ES-I3 (cell line): ENCODE measurements around the gene COBL.

Source experiments
- H3K36me3 ChIP-seq: 2 replicates; pipeline ENCODE4 v1.6.1; 2013; ENCODE audit warnings: mild to moderate bottlenecking, low read length, control low read depth, moderate library complexity; ENCODE audit not compliant: insufficient read depth
- H3K4me1 ChIP-seq: 2 replicates; pipeline ENCODE4 v1.6.1; 2013; ENCODE audit warnings: mild to moderate bottlenecking, control low read depth, low read length; ENCODE audit not compliant: insufficient read depth
- H3K9ac ChIP-seq: 2 replicates; pipeline ENCODE4 v1.6.1; 2013; ENCODE audit warnings: low read depth, mild to moderate bottlenecking, low read length, moderate library complexity
- H3K9me3 ChIP-seq: 2 replicates; pipeline ENCODE4 v1.6.1; 2013; ENCODE audit warnings: mild to moderate bottlenecking, low read length, moderate library complexity; ENCODE audit not compliant: control insufficient read depth, insufficient read depth

COBL gene

DNA sequence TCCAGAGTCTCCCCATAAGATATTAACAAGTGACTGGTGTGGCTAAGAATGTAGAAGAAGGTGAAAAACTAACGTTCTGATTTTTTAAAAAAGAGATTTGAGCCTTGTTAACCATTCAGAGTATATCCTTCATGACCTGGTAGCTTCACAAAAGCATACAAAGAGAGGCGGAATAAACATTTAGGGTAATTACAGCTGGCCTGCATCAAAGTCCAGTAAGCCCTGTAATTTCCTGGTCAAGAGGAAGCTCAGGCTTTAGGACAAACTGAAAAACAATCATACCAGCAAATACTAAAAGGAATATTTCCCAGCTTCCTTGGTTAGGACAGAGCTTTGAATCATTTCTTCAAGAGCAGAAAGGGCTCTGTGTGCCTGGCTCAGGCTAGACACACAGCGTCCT, 165.2 kb downstream of the COBL start:
- Histone ChIP-seq H3K4me1 (peaks cover 9% of the 10 kb centered on the region), H3K9ac (no peak overlapping the region), H3K36me3 (peaks cover 4% of the 10 kb centered on the region), H3K9me3 (peaks cover 20% of the 10 kb centered on the region)

DNA sequence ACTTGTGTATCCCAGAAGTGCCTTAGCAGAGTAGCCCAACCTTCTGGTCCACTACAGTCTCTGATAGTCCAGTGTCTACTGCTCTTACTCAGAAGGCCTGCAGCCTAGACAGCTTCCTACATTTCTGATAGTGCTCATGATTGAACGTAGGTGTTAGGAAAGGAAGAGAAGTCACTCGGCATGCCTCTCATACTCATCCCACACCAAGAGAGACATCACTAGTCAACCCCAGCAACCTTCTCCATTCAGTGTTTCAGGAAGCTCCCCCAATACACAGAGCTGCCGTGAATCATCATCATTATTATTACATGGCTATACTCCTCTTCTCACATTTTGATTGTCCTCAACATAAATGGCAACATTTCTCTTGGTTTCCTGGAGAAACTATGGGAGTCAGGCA, 166.4 kb downstream of the COBL start:
- Histone ChIP-seq H3K9me3 (peaks cover 20% of the 10 kb centered on the region), H3K36me3 (peaks cover 11% of the 10 kb centered on the region), H3K4me1 (peaks cover 9% of the 10 kb centered on the region), H3K9ac (no peak overlapping the region)

DNA sequence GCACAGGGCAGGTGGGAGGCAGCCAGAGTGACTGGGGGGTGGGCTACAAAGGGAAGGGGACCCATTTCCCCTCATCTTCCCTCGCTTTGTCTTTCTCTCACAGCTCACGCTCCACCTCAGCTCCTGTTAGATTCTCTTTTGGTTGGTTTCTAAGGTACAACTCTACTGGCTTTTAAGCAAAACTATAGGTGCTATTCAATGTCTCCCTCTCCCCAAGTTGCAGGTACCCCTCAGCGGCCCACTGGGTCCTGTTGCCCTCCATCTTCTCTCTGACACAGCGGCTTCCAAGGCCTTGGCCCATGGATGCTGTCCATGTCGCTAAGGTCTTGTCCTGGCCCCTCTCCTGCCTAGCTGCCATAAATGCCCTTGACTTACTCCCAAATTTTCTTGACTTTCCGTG, 168.4 kb downstream of the COBL start:
- H3K4me1 ChIP-seq: peaks cover 9% of the 10 kb centered on the region
- H3K9ac ChIP-seq: no peak overlapping the region
- peaks cover 20% of the 10 kb centered on the region for H3K9me3 ChIP-seq
- H3K36me3 ChIP-seq: peaks cover 11% of the 10 kb centered on the region

DNA sequence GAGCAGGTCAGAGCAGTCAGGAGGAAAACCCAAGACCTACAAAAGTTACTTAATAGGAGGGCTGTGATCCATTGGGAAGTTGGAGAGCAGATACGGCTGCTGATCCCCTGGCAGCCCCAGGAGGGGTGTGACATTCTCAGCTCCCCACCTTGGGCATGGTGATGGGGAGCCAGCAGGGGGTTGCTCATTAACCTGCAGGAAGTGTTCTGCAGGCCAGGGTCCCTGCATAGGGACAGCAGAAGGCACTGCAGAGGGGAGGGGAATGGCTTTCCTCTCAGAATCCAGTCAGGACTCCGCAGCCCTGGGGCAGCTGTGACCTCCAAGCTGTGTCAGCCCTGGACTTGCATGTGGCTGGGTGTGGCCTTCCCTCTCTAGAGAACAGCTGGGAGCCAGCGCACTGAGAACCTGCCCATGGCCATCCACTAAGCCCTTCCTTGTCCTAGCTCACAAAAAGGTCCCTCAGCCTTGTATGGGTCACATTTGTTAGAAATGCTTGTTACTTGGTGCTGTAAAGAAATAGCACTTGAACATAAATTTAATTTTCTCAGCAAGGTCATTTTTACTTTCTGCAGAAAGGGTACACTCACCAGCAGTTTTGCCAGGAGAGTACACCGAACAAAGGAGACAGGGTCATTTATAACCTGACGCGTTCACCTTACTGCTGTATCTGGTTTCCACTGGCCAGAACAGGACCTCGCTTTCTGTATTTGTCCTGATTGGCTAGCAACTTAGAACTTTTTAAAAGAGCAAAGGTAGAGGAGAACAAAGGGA, 169.6 kb downstream of the COBL start:
- H3K36me3 ChIP-seq: peaks cover 11% of the 10 kb centered on the region
- H3K9ac ChIP-seq: no peak overlapping the region
- H3K9me3 ChIP-seq: peaks cover 20% of the 10 kb centered on the region
- 0 out of 2 replicates have a peak, but pooled peaks cover 2% of the 10 kb centered on the region for H3K4me1 ChIP-seq

DNA sequence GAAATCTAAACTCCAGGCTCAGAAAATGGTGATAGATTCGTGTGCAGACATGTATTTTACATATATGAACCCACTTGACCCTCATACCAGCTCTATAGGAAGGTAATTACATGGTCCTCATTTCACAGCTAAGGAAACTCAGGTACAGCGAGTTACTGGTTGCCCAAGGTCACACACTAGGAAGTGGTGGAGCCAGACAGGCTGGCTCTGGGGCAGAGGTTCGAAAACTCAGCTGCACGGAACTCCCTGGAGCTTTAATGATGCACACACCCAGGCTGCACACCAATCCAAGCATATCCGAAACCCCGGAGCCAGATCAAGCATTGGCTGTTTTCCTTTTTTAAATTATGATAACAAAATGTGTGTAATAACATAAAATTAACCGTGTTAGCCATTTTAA, 172.4 kb downstream of the COBL start:
- no peak overlapping the region for H3K9ac ChIP-seq
- H3K4me1 ChIP-seq: 0 out of 2 replicates have a peak, but pooled peaks cover 5% of the 10 kb centered on the region
- H3K9me3 ChIP-seq: peaks cover 19% of the 10 kb centered on the region
- peaks cover 11% of the 10 kb centered on the region for H3K36me3 ChIP-seq

DNA sequence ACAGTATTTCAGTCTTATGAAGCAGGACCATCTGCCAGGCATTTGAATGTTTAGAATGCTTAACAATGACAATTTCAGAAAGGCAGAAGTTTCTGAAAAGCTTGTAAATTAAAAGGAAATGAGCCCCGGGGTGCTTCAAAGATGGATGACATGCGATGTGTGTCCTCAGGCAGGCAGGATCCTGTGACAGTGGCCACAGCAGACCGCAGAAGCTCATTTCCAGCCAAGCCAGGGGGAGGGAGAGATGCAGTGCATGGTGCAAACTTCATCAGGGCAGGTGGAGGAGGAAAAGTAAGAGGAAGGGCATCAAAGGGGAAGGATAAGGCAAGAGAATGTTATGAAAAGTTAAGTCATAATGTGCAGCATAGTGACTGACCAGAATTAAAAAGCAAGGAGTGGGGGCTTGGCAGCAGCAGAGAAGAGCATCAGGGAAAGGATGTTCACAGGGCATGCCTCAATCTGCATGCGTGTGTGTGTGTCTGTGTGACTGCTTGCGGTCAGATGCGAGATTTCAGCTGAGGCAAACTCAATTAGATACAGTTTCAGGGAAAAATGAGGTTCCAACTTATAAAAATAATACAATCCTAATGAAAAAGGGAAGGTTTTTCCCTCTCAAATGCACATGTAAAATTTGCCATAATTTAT, 173.7 kb downstream of the COBL start:
- no peak overlapping the region for H3K9ac ChIP-seq
- 0 out of 2 replicates have a peak, but pooled peaks cover 5% of the 10 kb centered on the region for H3K4me1 ChIP-seq
- peaks cover 6% of the 10 kb centered on the region; the same call in 1 of the 2 replicates for H3K36me3 ChIP-seq
- H3K9me3 ChIP-seq: peaks cover 9% of the 10 kb centered on the region

DNA sequence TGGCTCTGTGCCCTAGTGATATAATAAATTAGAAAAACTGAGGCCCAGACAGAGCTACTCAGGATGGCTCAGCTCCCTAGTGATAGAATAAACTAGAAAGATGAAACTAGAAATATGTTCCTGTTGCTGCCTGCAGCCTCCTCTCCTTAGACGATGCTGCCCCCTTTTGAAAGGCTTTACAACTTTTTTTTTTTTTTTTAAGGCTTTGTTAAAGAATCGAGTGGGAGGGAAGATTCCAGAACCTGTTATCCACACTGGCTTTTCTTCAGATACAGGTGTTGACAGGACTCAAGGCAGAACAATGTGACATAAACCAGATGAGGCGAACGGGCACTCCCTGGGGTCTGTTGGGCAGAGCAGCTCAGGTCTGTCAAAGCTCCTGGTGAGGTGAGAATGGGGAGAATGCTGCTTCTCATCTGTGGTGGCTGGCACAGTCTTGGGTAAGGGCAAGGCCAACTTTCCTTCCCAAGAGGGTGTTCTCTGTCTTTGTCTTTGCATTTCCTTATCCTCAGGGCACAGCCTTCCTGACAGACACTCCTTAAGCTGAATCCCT, 175.1 kb downstream of the COBL start:
- Histone ChIP-seq H3K9me3 (no peaks in the 10 kb centered on the region), H3K4me1 (0 out of 2 replicates have a peak, but pooled peaks cover 5% of the 10 kb centered on the region), H3K9ac (no peak overlapping the region), H3K36me3 (peaks cover 6% of the 10 kb centered on the region; the same call in 1 of the 2 replicates)

DNA sequence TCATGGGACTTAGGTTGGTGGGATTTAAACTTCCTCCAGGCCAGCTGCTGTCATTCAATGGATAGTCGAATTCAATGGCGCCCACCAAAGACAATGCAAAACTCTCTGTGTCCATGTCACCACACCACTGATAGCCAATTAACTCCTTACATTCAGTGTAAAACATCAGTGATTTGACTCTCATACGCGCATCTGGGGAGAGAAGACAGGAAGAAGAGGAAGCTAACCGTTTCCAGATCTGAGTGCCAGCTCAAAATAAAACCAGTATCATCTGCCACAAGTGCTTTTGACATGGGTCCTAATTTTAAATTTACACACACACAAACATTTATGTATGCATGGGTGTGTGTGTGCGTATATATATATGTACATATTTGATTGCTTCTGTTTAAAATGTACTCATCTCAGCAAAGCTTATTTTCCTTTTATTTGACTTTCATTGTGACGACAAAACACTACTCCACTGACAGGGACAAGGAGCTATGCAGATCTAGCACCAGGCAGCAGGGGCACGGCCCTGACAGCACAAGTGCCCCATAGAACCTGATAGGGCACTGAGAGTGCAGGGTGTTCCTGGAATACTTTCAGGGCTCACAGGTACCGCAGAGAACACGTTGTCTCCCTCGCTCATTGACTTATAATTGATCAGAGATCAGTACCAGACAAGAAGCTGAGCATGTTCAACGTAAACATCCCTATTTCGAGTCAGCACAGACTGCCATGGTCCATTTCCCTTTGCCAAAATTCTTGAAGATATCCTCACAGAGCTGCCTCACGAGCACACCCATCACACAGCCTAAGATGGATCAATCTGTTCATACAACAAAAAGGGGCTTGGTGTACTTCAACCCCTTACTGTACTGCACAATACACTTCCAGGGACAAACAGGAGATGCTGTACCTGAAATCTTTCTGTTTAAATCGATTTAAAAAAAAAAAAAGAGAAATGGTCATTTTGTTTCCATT, 176.1 kb downstream of the COBL start:
- no peak overlapping the region for H3K9ac ChIP-seq
- 0 out of 2 replicates have a peak, but pooled peaks cover 5% of the 10 kb centered on the region for H3K4me1 ChIP-seq
- H3K9me3 ChIP-seq: no peaks in the 10 kb centered on the region

DNA sequence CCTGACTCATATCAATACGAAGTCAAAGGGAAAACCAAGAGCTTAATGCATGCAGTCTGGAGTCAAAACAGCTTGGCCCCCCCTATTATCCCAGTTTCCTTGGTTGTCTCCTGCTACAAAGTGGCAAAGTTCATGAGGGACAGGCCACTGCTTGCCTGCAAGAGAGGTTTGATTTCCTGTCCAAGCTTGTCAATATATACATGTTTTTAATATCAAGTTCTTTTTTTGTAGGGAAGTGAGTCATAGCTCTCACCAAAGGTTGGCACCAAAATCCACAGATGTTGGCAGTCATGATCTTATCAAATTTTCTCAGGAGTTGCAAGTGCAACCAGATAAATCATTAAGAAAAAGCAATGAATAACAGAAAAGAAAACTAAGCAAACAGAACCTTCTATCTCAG, 176.8 kb downstream of the COBL start:
- Histone ChIP-seq H3K9ac (no peak overlapping the region), H3K4me1 (0 out of 2 replicates have a peak, but pooled peaks cover 5% of the 10 kb centered on the region), H3K36me3 (peaks cover 6% of the 10 kb centered on the region; the same call in 1 of the 2 replicates), H3K9me3 (no peaks in the 10 kb centered on the region)

More for the DNA sequence above, 176.1 kb downstream of the COBL start:
- peaks cover 1% of the 10 kb centered on the region; the same call in 1 of the 2 replicates for H3K36me3 ChIP-seq

DNA sequence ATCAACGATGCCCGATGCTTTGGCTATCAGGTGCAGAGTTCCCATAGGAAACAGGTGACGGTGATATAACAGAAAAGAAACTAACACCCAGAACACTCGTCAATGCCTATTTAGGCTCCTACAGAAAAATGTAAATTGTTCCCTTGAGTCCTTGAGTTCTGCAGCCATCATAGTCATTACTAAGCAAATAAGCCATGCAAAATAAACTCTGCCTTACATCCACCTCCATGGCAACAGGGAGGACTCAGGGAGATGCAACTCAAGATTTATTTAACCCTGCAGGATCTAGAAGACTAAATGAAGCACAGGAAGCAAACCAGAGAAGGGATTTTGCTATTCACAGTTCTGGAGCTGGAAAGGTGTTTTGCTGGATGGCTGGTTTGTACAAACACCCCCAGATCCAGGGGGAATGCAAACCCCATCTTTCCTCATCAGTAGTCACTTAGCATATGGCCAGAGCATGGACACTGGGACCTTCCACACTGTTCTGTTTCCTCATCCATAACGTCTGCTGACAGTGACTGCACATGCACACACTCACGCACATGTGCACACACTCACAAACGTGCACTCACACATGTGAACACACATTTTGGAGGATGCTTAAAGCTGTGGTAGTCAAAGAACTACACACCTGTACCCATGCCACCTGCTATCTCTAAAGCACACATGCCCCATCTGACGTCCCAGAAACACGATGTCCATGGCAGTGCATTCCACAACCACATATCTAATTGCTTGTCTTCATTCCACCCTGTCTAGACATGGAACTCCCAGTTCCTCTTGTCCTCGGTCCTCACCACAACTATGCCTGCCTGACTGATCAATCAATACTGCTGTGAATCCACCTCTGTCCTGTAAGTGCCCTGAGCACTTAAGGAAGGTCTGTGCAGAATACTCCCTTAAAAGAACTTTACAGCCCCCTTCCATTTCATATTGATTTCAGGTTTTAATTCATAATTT, 178.2 kb downstream of the COBL start:
- Histone ChIP-seq H3K36me3 (peaks cover 8% of the 10 kb centered on the region; the same call in 1 of the 2 replicates), H3K4me1 (0 out of 2 replicates have a peak, but pooled peaks cover 5% of the 10 kb centered on the region), H3K9me3 (no peaks in the 10 kb centered on the region), H3K9ac (no peak overlapping the region)

DNA sequence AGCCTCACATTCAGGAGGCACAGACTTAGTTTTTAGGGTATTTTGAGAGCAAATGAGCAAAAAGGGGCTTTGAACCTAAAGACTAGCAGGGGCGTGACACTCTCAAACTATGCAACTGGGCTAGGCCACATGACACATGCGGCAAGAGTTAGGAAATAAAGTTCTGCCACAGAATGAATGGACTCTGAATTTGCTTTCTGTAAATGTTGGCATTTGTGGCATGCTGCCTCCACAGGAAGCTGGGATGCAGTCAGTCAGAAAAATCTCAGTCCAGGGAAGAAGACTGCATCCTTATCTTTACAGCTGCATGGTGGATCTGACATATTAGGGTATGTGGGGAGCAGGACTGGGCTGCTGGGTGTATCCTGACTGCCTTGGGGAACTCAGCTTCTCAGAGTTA, 181.0 kb downstream of the COBL start:
- H3K9me3 ChIP-seq: no peaks in the 10 kb centered on the region
- no peak overlapping the region for H3K9ac ChIP-seq
- H3K36me3 ChIP-seq: peaks cover 9% of the 10 kb centered on the region; the same call in 1 of the 2 replicates
- H3K4me1 ChIP-seq: no peaks in the 10 kb centered on the region

DNA sequence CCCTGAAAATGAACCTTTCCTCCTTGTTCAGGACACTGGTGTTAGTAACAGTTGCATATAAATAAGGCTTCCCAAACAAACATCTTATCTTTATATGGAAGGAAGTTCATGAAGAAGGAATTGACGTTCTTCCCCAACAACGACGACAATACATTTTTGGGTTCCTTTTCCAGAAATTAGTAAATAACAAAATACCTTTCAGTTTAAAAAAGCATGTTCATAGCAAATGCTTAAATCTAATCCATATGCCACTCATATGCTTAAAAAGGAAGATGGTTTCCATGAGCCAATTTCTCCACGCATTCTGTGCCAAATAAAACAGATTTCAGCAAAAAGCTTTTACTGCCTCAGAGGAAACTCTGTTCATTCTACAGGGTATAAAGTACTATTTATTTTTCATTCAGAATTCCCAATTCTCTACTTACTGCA, 182.6 kb downstream of the COBL start:
- Histone ChIP-seq H3K4me1 (no peaks in the 10 kb centered on the region), H3K9ac (no peak overlapping the region), H3K36me3 (peaks cover 9% of the 10 kb centered on the region), H3K9me3 (no peaks in the 10 kb centered on the region)

DNA sequence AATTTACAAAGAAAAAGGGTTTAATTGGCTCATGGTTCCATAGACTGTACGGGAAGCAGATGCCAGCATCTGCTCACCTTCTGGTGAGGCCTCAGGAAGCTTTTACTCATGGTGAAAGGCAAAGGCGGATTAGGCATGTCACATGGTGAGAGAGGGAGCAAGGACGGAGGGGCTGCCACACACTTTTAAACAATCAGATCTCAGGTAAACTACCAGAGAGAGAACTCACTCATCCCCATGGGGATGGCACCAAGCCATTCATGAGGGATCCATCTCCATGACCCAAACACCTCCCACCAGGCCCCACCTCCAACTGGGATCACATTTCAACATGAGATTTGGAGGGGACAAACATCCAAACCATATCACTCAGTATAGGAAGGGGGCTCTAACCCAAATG, 183.9 kb downstream of the COBL start:
- H3K36me3 ChIP-seq: peaks cover 9% of the 10 kb centered on the region
- no peaks in the 10 kb centered on the region for H3K9me3 ChIP-seq
- H3K9ac ChIP-seq: no peak overlapping the region
- no peaks in the 10 kb centered on the region for H3K4me1 ChIP-seq
